Measurements from ENCODE around the gene PNPLA1.
A peak's percentile ranks its signal among the peaks of the same experiment; 100 is the strongest.

Gene PNPLA1

DNA sequence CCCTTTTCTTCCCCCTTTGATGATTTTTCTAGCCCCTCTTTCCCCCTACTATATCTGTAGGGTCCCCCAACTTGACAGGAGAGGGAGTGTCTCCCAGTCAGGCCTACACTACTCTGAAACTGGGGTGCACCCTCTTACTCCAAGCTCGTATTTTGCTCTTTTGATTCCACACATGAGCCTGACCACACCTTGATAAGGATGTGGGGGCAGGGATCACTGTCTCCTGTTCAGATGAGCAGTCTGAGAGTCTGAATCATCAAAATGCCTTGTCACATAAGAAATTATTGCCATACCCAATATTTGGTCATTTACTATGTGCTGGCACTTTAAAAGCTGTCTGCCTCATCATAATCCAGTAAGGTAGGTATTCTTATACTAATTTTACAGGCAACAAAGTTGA is 15.9 kb downstream of the PNPLA1 start:
- DNase-seq = no peak

DNA sequence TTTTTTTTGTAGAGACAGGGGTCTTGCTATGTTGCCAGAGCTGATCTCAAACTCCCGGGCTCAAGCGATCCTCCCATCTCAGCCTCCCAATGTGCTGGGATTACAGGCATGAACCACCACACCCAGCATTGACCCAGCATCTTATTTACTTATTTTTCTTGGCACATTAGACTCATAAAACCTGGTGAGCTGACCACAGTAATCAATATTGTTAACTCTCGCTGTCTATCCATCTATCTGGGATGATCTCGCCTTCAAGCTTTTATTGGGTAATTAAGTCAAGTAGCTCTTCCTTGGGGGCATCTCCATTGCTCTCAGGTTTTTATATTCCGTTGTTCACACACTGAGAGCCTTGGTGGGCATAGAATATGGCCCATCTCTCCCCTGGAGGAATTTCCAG is 17.0 kb downstream of the PNPLA1 start:
- no peak for DNase-seq

DNA sequence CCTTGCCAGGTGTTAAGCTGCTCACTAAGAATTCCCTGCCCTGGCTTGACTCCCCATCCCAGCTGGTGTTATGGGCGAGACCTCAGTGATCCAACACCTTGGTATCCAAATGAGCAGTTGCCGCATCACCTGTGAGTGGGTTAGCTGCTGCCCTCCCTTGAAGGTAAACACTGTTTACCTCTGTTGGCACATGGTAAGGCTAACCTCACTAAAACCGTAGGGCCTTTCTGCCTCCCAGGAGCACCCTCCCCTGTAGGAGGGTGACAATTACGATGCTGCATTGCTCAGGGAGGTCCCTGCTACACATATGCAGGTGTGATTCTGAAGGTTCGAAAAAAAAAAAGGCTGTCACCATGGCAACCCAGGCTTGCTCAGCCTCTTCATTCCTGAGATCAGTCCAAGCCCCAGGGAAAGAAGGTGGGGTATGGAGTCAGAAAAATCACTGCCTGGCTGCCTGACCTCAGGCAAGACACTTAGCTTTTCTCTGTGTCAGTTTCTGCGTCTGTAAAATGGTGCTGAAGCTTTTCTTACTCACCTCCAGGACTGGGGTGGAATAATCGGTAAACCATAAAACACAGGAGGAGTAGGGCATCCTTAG is 19.5 kb downstream of the PNPLA1 start:
- no peak for DNase-seq

DNA sequence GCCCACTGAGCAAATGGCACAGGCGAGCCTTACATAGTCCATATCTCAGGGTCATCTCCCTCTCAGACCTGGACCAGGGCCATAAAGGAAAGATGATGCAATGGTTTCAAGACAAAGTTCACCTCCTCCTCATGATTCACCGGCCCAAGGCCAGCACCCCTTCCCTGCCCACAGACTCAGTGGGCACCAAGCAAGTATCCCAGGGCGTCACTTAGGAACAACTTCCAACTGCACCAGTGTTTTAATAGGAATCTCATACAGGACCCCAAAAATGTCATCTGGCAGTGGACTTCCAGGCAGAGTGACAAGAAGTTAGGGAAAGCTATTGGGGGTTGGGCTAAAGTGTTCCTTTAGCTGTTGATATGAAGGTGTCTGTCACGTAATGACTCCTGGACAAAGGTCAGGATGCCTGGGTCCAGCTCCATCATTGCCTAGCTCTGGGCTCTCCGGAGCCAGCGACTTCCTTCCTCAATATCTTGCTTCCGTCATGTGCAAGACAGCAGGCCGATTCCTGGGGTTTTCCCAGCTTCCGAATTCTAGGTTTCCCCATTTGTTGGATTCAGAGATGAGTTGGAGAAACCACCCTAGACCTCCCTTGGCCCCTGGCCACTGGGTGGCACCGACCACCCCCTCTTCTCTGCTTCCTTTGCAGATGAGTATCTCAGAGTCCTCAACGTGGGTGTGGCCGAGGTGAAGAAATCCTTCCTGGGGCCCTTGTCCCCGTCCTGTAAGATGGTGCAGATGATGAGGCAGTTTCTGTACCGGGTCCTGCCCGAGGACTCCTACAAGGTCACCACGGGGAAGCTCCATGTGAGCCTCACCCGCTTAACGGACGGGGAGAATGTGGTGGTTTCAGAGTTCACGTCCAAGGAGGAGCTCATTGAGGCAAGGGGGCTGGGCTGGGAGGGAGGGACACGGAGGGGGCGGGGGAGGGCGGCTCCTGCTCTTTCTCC is 21.1 kb downstream of the PNPLA1 start:
- DNase-seq = peak; percentile 10

DNA sequence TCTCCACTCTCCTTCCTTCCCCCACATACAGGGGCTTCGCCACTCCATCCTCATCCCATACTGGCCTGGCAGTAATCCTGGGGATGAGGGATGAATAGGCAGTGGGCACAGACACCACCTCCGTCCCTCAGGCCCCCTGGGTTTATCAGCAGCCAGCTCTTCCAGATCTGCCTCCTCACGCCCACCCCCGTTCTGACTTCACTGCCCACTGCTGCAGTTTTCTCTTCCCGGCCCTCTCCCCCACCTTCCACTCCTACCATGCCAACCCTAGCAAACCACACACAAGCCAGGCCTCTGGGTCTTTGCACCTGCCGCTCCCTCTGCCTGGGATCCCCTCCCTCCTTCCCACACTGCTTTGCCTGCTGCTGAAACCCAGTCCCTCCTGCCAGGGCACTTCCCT is 22.3 kb downstream of the PNPLA1 start:
- DNase-seq = no peak

DNA sequence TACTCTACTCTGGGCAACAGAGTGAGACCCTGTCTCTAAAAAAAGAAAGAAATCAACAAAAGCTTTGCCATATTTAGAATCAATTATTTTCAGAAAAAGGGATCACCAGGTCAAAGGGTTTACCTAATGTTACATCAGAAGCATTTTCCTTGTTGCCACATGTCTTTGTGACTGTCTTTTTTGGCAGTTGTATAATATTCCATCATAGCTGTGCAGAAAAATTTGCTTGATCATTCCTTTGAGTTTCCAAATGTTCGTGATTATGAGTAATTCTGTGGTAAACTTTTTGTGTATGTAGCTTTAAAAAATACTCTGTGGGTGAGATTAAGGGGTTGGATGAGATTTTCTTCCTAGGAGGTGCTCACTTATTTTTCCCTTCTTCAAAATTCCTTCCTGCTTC is 26.4 kb downstream of the PNPLA1 start:
- DNase-seq = peak; percentile 6

DNA sequence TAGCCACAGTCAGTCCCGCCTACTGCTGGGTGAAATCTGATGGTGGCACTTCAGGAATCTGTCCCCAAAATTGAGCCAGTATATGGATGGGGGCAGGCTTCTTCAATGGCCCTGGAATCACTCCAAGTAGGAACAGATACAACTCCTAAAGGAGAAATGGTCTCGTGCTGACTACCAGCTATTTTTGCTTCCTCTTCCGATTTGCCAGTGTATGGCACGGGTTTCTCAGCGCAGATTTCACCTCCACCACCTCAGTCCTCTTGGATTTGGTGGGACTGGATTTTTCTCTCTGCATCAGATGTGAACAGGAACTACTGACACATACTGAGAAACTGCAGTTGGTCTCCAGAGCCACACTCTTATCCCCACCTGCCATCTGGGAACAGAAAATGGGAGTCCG is 27.2 kb downstream of the PNPLA1 start:
- DNase-seq = no peak

DNA sequence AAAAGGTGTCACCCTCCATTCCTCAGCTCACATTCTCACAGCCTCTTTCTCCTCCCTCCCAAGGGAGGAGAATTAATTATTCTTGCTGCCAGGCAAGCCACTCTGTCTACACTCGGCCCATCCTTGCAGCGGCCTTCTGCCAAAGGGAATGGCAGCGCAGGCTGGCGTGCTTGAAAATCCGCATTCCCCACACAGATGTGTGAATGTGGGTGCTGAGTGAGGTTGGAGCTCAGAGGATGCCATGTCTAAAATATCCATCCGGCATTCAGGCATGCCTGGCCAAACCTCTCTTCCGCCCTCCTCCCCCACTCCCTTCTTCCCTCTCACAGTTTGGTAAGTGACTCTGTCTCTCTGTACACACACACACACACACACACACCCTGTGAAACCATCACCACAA is 27.7 kb downstream of the PNPLA1 start:
- no peak for DNase-seq

DNA sequence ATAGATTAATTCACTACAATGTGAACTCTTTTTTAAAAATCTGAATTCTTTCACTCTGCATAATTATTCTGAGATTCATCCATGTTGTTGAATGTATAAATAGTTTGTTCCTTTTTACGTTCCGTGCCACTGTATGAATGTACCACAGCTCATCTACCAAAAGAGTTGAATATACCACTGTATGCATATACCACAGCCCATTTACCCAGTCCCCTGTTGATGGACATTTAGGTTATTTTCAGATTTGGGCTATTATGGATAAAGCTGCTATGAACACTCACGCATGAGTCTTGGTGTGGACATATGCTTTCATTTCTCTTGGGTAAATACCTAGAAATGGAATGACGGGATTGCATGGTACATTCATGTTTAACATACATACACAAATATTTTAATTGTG is 28.2 kb downstream of the PNPLA1 start:
- no peak for DNase-seq

DNA sequence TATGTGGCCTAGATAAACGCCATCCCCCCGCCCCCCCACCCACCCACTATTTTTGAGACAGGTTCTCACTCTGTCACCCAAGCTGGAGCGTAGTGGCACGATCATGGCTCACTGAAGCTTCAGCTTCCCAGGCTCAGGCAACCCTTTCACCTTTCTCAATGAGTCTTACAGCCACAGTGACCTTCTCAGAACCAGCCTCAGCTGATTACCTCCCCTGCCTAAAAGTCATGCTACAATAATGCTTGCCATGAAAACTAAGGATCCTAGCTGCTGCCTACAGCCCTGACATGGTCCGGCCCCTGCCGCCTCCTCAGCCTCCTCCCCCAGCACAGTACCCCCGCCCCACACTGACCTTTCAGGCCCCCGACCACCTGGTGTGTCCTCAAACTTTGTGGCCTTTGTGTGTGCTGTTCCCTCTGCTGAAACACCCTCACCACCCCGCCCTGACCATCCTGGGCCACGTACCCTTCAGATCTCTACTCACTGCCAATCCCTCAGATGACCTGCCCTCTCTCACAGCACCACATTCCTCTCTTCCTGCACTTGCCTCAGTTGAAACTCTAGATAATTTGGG is 31.3 kb downstream of the PNPLA1 start:
- DNase-seq = no peak

DNA sequence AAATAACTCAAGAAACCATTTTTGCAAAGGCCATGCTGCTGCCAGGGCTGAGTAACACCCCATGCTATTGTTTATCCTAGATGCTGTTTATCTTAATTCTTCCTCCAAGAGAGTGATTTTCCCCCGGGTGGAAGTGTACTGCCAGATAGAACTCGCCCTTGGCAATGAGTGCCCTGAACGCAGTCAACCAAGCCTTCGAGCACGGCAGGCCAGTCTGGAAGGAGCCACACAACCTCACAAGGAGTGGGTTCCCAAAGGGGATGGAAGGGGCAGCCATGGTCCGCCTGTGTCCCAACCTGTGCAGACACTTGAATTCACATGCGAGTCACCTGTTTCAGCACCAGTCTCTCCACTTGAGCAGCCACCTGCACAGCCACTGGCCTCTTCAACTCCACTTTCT is 31.9 kb downstream of the PNPLA1 start:
- DNase-seq = no peak

DNA sequence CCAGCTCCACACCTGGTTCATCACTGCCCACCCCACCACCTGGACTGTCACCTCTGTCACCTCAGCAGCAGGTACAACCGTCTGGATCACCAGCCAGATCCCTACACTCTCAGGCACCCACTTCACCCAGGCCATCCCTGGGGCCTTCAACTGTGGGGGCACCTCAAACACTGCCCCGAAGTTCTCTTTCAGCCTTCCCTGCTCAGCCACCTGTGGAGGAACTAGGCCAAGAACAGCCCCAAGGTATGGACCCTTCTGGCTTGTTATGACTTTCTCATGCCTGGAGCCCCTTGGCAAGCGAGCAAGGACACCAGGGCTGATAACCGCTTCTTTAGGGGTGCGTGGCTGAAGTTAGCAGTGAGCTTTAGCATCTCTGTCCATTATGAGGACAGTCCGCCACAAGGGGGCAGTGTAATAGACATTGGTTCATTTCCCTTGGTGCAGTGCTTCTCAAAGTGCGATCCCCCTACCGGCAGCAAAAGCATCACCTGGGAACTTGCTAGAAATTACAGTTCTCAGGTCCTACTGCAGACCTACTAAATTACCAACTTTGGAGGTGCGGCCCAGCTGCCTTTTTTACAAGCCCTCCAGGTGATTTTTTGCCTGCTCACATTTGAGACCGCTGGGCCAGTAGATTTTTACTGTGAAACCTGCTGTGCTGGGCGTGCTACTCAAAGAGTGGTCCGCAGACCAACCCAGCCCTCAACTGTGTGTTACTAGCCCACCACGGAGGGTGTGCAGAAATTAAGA is 32.5 kb downstream of the PNPLA1 start:
- DNase-seq = peak; percentile 82

DNA sequence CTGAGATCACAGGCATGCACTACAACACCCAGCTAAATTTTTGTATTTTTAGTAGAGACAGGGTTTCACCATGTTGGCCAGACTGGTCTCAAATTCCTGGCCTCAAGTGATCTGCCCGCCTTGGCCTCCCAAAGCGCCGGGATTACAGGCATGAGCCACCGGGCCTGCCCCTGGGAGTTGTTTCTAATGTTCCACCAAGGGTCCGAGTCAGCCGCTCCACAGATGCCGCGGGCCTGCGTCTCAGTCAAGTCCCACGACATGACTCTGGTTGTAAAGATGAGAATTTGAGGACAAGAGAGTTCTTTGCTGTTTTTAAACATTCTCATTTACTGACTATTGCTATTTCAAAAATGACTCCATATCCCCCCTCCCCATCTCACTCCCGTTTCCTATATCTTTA is 36.0 kb downstream of the PNPLA1 start:
- DNase-seq = no peak

DNA sequence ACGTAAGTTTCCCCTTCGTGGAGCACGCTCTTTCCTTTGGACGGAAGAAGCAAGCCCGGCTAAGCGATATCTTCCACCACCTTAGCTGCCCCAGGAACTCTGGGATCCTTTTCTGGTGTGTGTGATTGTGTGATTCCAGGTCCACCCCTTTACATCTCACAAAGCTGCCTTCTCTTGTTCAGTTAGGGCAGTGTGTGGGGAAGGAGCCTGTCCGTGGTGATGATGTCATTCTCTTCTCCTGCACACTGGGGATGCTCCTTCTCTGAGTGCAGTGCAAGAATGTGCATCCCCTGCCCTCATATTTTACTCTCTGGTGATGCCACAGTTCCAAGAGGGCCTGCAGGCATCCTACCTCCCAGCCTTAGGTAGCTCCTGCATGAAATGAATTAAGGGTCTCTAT is 36.5 kb downstream of the PNPLA1 start:
- no peak for DNase-seq

DNA sequence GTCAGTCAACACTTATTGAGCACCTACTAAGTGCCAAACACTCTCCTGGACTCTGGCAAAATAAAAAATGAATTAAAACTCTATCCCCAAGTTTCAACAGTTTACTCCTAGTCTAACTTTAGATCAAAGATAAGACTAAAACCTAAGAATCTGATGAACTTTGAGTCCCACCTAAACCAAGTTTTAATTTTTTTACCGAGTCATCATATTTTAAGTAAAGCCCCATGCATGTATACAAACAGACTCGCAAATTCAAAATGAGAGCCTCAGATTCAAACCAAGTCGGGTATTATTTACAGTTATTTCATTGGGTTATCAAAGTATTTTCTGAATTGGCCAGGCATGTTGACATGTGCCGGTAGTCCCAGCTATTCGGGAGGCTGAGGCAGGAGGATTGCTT is 38.7 kb downstream of the PNPLA1 start:
- DNase-seq = no peak

DNA sequence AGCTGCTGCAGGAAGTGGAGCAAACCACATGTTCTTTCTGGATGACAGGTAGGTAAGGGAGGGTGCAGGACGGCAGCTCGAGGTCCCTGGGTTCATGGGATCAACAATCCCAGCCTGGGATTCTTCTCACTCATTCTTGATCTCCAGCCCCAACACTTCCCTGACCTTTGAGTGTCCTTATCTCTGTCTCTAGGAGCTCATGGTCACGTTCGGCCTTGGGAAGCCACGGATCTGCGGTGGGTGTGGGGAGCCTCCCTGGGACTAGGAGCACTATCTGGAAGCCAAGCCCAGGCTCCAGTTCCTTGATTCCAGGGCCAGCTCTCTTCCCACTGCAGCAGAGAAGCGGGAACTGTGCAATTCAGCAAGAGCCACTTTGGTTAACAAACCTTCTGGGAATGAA is 39.3 kb downstream of the PNPLA1 start:
- no peak for DNase-seq

DNA sequence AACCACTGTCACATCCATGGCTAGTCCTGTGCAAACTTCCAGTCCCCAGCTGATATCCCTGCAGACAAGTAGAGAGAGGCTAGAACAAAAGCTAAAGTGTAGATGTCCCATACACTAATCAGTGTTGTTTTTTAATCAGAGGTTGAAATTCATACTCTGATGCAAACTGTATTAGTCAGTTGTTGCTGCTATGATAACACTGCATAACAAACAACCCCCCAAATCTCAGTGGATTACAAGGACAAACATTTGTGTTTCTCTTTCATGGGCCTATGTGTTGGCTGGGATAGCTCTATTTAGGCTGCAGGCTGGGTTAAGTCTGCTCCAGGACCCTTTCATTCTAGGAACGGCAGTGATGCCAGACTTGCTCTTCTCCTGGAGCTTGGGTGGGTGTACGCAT is 40.0 kb downstream of the PNPLA1 start:
- no peak for DNase-seq

DNA sequence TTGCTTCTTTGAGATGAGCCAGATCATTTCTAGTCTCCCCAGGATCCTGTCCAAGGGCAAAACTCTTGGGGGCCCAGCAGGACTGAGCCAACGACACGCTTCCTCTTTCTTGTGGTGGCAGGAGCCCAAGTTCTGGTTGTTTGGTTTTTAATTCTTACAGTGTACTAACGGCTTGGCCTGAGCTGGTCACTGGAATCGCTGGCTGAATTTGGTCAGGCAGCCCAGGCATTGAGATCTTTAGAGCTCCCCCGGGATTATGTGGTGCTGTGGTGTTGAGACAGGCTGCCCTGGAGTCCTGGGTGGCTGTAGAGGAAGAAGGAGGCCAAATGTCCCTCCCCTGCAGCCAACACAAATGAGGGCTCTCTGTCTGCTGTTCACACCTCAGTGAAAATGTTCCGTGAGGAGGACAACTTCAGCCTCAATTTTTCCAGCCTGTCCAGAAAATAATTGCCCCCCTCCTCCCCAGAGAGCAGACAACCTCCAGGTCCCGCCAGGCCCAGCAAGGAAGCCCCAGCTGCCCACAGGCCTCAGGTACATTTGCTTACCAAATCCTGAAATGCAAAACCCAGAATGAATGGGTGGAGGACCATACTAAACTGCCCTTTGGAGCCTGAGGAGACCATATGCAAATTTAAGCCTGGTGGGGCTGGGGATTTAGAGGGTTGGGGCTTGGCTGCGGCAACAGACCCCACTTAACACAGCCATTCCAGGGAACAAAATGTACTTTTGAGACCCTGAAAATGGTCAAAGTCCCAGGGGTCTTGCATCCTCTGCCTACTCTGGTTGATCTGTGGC is 43.2 kb downstream of the PNPLA1 start:
- no peak for DNase-seq

DNA sequence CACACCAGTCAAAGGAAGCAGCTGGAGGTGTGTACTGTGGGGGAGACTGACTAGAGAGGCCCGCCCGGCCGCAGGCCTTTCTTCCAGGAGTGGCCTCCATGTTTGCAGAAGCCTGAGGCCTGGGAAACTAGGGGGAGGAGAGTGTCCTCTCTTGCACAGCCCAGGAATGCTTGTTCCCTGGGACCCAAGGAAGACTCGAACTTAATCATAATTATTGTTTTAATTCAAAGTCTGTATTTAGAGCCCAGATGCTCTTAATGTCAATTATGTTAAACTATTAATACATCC is 43.7 kb downstream of the PNPLA1 start:
- DNase-seq = no peak

DNA sequence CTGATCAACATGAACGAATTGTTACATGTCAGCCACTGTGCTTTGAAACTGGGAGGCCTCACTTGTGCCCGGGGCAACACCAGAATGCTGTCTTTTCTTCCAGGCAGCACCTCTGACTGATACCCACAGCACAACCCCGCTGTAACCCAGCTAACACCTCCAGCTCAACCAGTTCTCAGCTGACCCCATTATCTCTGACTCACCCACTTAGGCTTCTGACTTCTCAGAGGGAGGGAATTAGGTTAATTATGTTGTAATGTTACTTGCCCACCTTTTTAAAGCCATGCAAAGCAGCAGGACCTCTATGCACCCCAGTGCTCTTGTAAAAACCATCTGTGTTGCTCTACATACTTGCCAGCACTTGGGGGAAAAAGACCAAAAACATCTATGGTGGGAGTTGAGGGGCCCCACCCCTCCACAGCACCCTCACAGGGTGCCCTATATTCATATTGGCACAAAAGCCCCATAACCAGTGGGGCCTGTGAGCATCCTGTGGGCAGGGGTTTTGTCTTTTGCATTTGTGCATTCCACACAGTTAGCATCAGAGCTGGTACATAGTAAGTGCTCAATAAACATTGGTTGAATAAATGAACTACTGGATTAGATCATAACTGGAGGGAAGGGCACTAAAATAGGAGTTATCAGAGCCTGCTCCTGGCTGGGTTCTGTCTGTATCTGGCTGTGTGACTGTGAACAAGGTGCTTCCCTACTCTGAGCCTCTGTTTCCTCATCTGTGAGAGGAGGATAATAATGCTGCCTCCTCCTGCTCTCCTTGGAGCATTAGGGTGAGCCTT is 44.6 kb downstream of the PNPLA1 start:
- no peak for DNase-seq

DNA sequence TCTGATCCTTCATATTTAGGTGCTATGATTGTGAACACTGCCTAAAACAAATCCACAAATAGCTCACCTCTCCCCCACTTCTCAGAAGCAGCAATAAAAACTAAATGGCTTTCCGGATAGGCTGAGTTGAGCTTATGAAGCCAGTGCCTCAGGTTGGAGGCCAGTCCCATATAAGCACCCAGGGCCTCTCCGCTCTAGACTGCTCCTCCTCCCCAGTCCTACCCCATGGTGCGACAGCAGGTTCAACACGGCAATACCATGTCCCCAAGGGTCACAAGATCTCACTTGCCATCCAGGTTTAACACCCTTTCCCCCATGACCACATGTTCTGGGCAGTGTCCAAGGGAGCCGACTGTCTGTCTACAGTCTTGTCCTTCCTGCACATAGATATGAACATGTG is 46.1 kb downstream of the PNPLA1 start:
- no peak for DNase-seq

DNA sequence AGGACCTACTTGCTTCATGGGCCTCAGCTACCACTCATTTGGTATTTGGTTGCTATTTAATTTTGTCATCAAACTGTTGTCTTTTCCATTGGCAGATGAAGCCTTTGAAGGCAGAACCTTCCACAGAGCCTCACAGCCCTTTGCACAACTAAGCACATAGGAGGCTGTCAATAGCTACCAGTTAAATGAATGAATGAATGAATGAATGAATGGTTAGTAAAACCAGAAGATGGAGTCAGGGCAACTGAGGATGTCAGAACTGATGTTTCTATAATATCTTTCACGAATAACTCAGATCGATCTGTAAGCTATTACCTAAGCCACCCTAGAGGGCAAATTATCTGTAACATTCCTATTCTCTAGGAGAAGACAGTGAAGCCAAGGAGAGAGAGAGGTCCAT is 47.8 kb downstream of the PNPLA1 start:
- DNase-seq = no peak

Measured in fibroblast of skin of right quadriceps (primary cell).